ENCODE results near the gene CCKAR. TPM values are rescaled to one million over a fixed set of nuclear protein-coding genes. Genes with fewer than 3 reads are reported as not detected.

Gene CCKAR
- total and polyA plus RNA-seq, 2 experiments from 2014 or later, result 0.77 TPM; not detected in 1

- no peaks in the 10 kb centered on the region for H3K27me3 ChIP-seq
- H3K27ac ChIP-seq, result no peak overlapping the region
- H3K4me1 ChIP-seq (ENCODE audit: insufficient read depth), result no peaks in the 10 kb centered on the region
- H3K4me3 ChIP-seq, result no peak overlapping the region
- no peak for TF ChIP-seq EZH2phosphoT487 (IDR thresholded peaks at IDR 0.05; ENCODE audit: low read depth, severe bottlenecking, unreplicated experiment)
- no peak for TF ChIP-seq CTCF (IDR thresholded peaks at IDR 0.05; ENCODE audit: poor library complexity)
- no peak for TF ChIP-seq EZH2 (IDR thresholded peaks at IDR 0.05; ENCODE audit: borderline replicate concordance)
- WGBS (ENCODE audit: low lambda C conversion rate, missing lambda C conversion rate), result 89% methylated on average over 7 of the region's 8 CpGs
- H3K9me3 ChIP-seq (ENCODE audit: low read depth), result no peaks in the 10 kb centered on the region
- H3K4me2 ChIP-seq, result no peak overlapping the region
- no peak for DNase-seq (ENCODE audit: low spot score)
- no peaks in the 10 kb centered on the region for H3K36me3 ChIP-seq (replicated peaks; ENCODE audit: insufficient read depth, low read depth)
- H4K20me1 ChIP-seq (ENCODE audit: insufficient read depth, poor library complexity, severe bottlenecking), result no peaks in the 10 kb centered on the region
- no peak overlapping the region for H2AFZ ChIP-seq
- no peaks in the 10 kb centered on the region for H3K9me2 ChIP-seq (replicated peaks; ENCODE audit: insufficient read depth)
- no peaks in the 10 kb centered on the region for H3K79me2 ChIP-seq
Measured at GRCh38 chr4:26473893-26474292, 16.4 kb downstream of the CCKAR start.

GRCh38 chr4:26471890-26472289 is 18.4 kb downstream of the CCKAR start:
- Histone ChIP-seq H3K27ac (no peak overlapping the region), H3K36me3 (replicated peaks; ENCODE audit: insufficient read depth, low read depth) (no peaks in the 10 kb centered on the region), H3K79me2 (no peaks in the 10 kb centered on the region), H2AFZ (no peak overlapping the region), H3K4me2 (no peak overlapping the region), H3K4me1 (ENCODE audit: insufficient read depth) (no peaks in the 10 kb centered on the region), H3K9me2 (replicated peaks; ENCODE audit: insufficient read depth) (no peaks in the 10 kb centered on the region), H3K4me3 (no peak overlapping the region), H3K27me3 (no peaks in the 10 kb centered on the region), H3K9me3 (ENCODE audit: low read depth) (no peaks in the 10 kb centered on the region), H4K20me1 (ENCODE audit: insufficient read depth, poor library complexity, severe bottlenecking) (no peaks in the 10 kb centered on the region)
- DNase-seq (ENCODE audit: low spot score), result no peak
- 96% methylated on average over 1 of the region's 1 CpG for WGBS (ENCODE audit: low lambda C conversion rate, missing lambda C conversion rate)
- TF ChIP-seq EZH2phosphoT487 (IDR thresholded peaks at IDR 0.05; ENCODE audit: low read depth, severe bottlenecking, unreplicated experiment), result no peak
- TF ChIP-seq EZH2 (IDR thresholded peaks at IDR 0.05; ENCODE audit: borderline replicate concordance), result no peak
- no peak for TF ChIP-seq CTCF (IDR thresholded peaks at IDR 0.05; ENCODE audit: poor library complexity)

GRCh38 chr4:26468977-26469376 is 21.3 kb downstream of the CCKAR start:
- Histone ChIP-seq H2AFZ (no peak overlapping the region), H3K79me2 (no peaks in the 10 kb centered on the region), H3K27ac (no peak overlapping the region), H3K4me1 (ENCODE audit: insufficient read depth) (no peaks in the 10 kb centered on the region), H3K27me3 (no peaks in the 10 kb centered on the region), H3K4me2 (no peak overlapping the region), H4K20me1 (ENCODE audit: insufficient read depth, poor library complexity, severe bottlenecking) (no peaks in the 10 kb centered on the region), H3K36me3 (replicated peaks; ENCODE audit: insufficient read depth, low read depth) (no peaks in the 10 kb centered on the region), H3K4me3 (no peak overlapping the region), H3K9me3 (ENCODE audit: low read depth) (no peaks in the 10 kb centered on the region), H3K9me2 (replicated peaks; ENCODE audit: insufficient read depth) (no peaks in the 10 kb centered on the region)
- WGBS (ENCODE audit: low lambda C conversion rate, missing lambda C conversion rate), result 74% methylated on average over 4 of the region's 4 CpGs
- no peak for TF ChIP-seq CTCF (IDR thresholded peaks at IDR 0.05; ENCODE audit: poor library complexity)
- no peak for TF ChIP-seq EZH2 (IDR thresholded peaks at IDR 0.05; ENCODE audit: borderline replicate concordance)
- no peak for TF ChIP-seq EZH2phosphoT487 (IDR thresholded peaks at IDR 0.05; ENCODE audit: low read depth, severe bottlenecking, unreplicated experiment)
- DNase-seq (ENCODE audit: low spot score), result no peak
